Putamen (tissue), 1 donor: Measurements from ENCODE around the gene TK2.
A peak's percentile ranks its signal among the peaks of the same experiment; 100 is the strongest.

ENCODE experiments used
- DNase-seq: peaks from one replicate; pipeline ENCODE4 v3.0.0-alpha.2; 2016; ENCODE audit warnings: low spot score

Gene TK2

DNA sequence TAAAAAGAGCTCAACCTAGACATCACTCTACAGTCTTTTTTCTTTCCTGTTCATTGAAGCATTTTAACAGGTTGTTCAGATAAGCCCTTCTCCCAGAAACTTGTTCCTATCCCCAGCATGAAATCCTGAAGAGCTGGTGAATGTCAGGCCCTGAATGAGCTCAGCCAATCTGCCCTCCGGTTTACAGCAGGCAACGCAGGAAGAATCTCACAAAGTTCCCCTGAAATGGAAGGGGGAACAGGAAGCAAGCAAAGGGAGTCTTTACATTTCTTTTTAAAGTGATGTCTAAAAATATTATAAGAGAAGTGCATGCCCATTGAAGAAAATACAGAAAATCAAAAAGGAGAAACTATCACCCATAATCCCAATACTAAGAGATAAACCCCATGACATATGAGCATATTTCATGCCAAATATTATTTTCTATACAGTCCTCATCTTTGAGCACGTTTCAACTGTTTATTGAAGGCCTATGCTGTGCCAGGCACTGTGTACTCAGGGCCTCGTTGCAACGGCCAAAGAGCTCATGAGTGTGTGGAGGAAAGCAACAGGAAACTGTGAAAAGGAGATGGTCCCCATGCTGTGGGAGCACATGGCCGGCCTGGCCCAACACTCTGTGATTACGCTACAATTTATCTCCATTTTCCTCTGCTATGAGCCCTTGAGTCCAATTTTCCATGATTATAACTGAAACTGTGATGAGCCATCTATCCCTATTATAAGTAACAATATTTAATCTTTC is 5.7 kb downstream of the TK2 start:
- DNase-seq: no peak

DNA sequence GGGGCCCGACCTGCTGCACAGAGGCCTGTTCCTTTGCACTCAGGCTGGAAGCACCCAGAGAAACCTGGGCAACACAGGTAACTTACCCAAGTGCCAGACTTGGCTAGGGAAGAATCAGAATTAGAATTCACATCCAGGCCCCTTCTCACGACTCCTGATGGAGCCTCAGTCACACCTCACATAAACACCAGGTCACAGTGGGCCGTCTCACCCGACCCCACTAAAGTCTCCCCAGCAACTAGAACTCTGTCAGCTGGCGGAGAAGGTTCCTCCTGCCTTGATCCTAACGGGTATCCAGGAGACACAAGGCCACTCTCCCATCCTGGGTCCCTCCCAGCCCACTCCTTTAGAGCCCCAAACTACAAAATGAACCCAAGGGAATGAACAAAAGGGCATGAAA is 6.4 kb downstream of the TK2 start:
- no peak for DNase-seq

DNA sequence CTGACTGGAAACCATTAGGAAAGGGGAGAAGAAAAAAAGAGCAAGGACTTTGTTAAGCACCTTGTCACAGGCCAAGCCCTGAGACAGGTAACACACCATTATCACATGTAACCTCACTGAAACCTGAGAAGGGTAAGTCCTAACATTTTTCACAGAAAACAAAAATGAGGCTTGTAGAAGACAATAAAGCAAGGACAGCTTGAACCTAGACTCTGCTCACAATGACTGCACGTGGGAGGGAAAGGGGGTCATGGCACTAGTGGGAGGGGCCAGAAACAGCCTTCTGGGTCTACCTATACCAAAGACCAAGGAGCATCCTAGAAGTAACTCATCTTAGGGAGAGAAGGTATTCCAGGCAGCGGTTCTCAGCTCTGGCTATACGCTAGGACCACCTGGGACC is 7.5 kb downstream of the TK2 start:
- DNase-seq: no peak

DNA sequence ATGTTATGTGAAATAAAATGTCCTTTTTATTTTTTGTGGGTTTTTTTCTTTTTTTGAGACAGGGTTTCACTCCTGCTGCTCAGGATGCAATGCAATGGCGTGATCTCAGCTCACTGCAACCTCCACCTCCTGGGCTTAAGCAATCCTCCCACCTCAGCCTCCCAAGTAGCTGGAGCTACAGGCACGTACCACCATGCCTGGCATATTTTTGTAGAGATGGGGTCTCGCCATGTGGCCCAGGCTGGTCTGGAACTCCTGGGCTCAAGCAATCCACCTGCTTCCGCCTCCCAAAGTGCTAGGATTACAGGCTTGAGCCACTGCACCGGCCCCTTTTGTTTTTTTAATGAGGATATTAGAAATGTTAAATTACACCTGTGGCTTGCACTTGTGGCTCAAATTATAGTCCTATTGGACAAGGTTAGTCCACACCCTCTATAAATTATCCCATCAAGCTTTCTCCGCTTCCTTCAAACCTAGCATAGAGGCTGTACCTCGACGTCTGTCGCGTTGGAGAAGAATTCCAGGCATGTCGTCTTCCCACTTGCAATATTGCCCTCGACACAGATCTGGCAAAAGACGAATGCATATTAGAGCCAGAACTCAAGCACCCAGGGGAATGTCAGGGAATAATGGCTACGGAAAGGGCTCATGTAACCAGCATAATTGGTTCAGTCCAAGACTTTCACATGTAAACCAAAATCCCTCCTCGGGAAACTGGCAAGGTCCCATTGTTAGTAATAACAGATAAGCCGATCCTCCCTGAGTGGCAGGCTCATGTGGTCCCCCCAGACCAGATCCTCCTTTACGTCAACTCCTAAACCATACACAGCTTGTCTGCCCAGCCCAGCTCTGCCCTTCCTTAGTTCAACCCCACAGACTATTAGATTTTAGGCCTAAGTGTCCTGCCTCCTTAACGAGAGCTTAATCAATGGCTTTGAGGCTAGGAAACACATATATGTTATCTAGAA is 8.2 kb downstream of the TK2 start:
- DNase-seq: no peak

DNA sequence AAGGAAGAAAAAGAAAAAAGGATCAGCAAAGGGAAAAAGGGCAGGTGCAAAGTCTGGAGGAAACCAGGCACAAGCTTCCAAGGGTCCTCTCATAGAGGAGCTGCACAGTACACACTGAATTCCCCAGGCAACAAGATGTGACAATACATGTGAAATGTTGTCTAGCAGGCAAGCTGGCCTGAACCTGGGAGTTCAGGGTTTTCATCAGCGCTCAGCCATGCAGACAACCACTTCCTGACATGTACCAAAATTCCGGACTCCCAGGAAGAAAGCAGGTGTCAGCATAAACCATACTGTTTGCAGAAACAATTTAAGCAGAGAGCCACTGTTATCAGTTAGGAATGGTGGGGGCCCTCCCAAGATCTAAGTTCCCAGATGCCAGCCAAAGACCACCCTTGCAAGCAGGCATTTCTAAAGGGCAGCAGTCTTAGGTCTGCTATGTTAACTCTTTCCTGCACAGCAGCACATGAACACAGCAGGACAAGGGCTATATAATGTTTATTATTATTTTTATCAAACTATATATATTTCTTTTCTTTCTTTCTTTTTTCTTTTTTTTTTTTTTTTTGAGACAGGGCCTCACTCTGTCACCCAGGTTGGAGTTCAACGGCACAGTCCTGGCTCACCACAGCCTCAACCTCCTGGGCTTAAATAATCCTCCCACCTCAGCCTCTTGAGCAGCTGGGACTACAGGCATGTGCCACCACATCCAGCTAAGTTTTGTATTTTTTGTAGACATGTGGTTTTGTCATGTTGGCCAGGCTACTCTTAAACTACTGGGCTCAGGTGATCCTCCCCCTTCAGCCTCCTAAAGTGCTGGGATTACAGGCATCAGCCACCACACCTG is 10.1 kb downstream of the TK2 start:
- DNase-seq: no peak

DNA sequence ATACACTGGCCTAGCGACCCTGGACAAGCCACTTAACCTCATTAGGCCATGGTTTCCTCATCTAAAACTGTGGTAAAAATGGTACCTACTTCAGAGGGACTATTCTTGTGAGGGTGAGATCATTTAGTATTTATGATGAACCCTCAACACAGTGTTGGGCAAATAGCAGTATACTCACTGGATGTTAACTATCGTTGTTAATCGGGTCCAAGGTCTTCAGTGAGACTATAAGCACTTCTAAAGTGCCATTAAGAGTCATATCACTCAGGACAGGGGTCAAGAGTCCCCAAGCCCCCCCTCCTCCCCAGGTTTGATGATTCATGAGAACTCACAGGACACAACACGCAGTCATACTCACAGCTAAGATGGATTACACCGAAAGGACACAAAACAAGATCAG is 11.0 kb downstream of the TK2 start:
- no peak for DNase-seq

DNA sequence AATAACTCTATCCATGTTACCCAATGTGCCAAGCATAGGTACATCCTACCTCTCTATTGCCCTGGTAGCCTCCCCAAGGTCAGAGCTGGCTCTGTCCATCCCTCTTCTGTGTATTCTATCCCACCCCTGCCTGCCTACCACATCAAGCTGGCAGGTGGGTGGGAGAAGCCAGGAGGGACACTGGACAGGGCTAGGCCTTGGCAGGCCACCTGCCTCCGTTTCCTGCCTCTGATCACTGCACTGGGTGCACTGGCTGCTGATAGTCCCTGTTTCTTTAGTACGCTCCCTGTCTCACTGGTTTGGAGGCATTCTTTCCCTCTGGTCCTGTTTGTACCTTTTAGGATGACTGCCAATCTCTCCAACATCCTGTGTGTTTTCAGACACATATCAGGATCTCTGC is 12.7 kb downstream of the TK2 start:
- no peak for DNase-seq

DNA sequence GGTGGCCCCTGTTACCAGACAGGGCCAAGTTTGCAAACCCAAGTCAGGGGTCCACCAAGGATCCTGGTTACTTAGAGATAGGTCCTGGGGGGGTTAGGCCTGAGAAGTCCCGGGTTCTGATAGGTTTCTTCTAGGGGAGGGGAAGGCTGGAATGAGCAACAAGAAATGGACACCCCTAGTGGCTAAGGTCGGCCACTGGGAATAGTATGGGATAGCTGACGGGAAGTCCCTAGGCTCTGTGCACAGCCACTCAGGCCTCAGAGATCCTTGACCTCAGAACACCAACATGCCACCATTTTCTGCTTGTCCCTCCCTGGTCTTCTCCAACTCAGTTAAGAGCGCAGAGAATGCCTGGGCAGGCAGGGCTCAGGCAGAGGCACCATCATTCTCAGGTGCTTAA is 13.4 kb downstream of the TK2 start:
- no peak for DNase-seq

DNA sequence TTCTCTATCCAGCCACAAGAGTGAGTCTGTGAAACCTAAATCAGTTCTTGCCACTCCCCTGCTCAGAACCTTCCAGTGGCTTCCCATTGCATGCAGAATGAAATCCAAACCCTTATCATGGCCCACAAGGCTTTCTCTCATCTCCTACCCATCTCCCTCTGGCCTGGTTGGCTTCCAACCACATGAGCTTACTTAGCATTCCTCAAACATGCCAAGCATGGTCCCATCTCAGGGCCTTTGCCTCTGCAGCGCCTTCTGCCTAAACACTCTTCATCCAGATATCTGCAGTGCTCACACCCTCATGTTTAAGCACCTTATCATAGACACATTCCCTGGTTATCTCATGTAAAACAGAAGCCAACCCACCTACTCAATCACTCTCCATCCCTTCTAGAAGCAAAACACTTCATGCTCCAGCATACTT is 15.5 kb downstream of the TK2 start:
- DNase-seq: no peak

DNA sequence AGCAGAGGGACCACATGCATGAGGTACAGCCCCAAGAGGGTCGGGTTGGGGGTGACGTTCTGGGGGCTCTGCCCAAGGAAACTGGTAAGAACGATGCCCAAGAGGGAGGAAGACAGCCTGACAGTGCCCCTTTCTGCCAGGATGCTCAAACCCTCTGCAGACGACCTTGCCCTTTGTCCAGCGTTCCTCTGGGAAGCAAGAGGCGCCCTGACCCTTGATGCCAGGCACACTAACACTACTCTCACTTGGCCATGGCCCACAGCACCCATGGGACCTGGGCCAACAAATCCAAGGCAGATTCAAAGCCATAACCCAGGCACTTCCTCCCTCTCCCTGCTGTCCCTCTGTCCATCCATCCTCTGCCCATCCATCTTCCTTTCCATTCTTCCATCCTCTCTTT is 20.4 kb downstream of the TK2 start:
- no peak for DNase-seq

DNA sequence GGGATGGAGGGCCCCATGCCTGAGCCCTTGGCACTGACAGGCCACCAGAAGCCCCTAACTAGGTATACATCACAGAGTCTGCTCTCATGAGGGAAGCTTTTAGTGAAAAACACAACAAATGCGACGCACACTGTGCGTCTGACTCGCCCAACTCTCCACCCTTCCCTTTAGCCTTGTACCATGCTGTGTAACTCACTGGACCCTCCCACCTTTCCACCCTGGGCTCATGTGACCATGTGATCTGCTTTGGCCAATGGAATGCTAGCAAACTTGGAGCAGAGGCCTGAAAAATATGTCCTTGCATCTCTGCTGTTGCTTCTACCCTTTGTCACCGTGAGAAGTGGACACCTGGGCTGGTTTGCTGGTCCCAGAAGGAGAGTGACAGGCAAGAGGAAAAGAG is 21.6 kb downstream of the TK2 start:
- DNase-seq: no peak

DNA sequence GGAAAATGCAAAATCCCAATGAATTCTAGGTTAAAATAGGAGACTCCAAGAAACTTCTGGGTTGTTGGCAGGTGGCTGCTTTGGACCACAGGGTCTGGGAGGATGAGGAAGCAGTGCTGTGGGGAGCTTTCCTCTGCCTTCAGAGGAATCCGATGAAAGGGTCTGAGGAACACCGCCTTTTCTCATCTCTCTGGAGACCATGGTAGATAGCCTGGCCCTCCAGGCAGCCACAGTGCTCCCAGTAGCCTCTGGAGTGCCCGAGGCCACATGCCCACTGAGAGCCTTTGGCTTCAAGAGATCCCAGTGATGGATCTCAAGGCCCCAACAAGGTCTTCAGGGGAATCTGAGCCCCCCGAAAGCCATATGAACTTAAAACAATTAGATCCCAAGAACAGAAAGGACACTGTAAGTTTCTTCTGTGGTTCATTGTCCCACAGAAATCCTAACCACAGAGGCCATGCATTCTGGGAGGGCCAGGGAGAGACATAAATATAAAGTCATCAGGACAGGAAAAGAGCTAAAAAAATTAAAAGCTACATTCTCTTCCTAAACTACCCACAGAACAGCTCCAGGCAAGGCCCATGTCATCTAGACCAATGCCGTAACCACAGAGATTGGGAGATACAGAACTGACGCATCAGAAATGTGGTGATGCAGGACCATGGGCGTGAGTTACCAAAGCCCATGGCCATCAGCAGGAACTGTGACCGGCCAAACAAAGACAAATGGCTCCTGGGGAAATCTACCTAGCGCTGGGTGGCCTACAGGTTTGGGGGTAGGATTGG is 24.3 kb downstream of the TK2 start:
- DNase-seq: no peak

DNA sequence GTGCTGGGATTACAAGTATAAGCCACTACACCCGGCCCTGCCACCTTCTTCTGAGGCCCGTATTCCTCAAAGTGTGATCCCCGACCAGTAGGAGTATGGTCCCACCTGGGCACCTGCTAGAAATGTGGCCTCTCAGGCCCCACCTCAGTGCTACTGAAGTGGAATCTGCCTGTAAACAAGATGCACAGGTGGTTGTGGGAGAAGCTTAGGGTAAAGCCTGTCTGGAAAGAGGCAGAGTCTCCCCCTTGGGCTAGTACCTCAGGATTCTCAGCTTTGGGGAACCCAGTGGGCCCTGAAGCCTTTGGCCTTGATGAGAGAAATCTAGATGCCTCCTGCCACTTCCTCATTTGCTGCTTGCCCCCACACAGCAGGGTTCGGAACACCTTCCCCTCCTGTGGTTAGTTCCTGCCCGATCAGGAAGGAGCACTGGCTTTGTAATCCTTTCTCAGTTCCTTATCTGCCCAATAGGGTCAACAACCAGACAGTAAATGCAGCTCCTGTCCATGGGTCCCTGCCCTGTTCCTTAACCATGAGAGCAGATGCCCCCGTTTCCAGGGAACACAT is 25.2 kb downstream of the TK2 start:
- DNase-seq: peak; percentile 53

DNA sequence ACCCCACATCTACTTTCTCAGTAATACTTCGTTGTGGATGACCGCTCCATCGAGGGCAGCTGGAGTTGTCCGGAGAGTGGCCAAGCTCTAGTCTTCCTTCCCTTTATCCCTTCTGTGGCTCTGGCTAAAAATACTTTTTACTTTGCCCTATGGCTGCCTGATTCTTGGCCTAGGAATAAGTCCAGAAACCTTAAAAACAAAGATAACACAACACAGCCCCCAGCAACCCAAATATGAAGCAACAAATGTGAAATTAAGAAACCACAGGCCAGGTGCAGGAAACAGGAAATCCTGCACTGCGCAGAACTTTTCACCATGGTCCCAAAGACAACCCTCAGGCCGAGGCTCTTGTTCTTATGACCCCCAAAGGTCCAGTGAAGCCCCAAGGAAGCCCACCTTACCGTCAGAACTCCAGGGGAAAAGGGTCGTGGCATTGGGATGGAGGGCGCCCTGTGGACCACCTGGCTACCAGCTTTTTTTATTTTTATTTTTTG is 26.0 kb downstream of the TK2 start:
- DNase-seq: no peak

DNA sequence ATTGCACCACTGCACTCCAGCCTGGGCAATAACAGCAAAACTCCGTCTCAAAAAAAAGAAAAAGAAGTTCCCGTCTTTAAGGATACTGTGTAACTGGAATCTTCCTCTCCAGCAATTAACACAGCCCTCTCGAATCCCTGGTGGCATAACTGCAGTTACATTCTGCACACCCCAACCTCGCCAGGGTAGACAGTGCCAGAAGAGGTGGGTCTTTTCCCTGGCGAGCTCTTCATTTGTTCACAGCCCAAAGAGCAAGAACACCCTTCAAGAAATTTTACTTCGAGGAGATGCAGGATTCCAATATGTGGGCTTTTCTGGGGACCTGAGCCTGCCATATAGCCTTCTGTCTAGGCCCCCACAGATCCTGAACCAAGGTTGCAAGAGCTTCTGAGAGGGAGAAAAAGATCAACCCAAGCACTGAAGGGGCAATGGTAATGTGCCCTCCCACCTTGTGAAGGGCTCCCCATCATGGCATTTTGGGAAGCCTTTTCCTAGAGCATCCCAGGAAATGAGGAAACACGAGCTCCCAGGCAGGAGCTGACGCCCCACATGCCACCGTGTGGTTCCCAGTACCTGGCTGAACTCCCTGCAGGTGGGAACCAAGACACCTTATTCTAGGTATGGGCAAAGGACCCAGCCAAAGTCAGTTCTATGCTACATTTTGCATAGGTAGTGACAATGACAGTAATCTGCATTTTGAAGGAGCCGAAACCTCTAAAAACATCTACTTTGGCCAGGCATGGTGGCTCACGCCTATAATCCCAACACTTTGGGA is 26.9 kb downstream of the TK2 start:
- no peak for DNase-seq

DNA sequence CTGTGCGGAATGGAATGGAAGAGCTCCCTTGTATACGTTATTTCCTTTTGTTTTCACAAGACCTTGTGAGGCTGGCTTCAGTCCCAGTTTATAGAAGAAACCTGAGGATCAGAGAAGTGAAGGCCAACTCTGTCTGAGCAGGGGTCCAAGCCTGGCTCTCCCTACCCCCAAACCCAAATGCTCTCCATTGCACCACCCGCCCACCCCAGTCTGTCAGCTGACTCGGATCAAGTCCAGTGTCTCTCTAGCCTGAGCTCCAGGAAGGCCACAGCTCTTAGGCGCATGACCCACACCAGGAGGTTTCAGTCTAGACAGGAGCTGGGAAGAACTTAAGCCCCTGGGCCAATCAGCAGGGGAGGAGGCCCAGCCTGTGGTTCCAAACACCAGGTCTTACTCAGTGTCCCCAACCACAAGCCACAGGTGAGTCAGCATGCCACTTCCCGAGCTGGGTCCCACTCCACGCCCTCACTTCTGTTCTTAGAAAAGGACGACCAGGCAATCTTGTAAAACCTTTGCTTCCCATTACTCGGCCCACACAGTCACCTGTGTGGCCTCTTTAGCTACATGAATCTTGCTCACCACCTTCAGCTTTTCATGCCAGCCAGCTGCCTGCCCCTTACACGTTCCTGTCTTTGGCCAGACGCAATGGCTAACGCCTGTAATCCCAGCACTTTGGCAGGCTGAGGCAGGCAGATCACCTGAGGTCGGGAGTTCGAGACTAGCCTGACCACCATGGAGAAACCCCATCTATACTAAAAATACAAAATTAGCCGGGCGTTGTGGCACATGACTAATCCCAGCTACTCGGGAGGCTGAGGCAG is 27.8 kb downstream of the TK2 start:
- no peak for DNase-seq

DNA sequence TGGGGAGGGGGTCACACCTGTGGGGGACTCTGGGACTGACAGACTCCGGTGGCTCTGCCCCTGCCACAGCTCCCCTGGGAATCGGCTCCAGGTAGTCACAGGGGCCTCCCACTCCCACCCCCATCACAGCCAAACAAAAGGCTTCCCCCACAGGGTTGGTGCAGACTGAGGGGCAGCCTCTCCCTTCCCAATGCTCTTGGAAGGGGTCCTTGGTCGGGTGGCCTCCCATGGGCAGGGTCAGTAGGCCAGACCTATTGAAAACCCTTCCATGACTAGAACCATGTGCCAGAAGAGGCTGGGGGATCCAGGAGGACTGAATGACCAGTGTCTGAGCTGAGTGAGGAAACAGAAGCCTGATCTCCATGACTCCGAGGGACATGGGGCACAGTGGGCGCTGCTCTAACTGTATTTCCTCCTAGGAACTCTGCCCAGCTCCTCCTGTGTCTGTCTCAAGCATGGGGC is 28.6 kb downstream of the TK2 start:
- DNase-seq: no peak

DNA sequence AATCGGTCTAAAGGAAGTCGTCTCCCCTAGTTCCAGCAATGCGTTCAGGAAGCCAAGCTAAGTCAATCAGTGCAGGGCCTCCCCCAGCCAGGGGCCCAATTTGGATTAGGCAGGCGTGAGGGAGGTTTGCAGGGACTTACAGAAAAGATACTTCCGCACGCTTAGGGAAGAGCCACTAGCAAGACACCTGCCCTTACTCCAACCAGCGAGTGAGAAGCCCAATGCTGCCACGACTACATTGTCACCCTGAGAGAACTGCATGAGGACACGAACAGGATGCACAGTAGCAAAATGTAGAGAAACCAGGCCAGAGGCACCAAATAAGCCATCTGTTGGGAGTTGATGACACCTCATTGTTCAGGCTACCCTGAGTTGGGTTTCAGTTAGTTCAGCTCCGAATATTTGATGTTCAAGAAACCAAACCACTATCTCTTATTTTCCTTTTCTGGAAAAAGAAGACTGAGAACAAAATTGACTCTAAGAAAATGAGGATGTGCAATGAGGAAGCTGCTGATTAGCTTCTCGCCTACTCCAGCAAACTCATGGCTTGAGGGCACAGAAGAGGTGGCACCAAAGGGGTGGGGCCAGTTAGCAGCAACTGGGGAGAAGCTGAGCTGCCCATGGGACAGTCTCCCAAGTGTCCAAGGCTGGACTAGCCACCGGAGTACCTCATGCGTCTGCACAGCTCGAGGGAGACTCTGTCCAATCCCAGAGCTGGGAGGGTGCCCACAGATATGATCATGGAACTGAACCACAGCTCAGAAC is 29.3 kb downstream of the TK2 start:
- no peak for DNase-seq
